Measurements from ENCODE around the gene POLR1C. TPM values are rescaled to one million over a fixed set of nuclear protein-coding genes. Genes with fewer than 3 reads are reported as not detected.
A peak's percentile ranks its signal among the peaks of the same experiment; 100 is the strongest.
"Not testable (repeated sequence)": the region's sequence is repeated elsewhere in the genome, so short reads cannot be mapped to it uniquely, and the experiment has no call there.

Gene POLR1C, protein sequence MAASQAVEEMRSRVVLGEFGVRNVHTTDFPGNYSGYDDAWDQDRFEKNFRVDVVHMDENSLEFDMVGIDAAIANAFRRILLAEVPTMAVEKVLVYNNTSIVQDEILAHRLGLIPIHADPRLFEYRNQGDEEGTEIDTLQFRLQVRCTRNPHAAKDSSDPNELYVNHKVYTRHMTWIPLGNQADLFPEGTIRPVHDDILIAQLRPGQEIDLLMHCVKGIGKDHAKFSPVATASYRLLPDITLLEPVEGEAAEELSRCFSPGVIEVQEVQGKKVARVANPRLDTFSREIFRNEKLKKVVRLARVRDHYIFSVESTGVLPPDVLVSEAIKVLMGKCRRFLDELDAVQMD
- total RNA-seq, result 10 to 100 TPM; 46.8 to 49.5 TPM

DNA sequence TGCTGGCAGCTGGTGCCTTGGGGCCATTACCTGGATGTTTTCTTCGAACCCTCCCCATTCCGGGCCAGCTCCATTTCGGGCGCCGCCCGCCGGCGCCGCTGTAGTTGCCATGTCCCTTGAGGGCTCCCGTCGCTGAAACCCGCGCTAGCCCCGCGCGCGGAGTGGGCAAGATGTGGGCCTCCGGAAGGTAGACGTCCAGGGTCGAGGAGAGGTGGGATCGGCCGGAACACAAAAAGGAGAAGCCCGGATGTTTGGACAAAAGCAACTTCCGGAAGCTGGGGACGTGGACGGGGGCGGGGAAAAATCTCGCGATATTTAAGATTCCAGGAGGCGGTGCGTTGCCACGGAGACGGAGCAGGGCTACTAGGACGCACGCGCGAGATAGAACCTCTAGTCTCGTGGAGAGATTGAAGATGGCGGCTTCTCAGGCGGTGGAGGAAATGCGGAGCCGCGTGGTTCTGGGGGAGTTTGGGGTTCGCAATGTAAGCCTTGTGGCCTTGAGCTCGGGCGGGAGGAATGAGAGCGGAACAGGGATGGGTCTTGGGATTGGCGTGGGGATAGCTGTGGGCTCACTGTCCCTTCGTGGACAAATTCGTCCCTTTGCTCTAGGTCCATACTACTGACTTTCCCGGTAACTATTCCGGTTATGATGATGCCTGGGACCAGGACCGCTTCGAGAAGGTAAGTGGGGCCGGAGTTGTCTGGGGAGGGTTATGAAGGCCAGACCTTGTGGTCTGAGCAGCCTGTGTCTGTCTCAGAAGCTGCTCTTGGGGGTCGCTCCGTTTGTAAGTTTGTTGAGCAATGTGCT lies at the start of gene POLR1C, which contains the start of gene YIPF3:
Gene POLR1C (plus strand): TSS at position 393 of the 808 bp plus-strand sequence. CDS start 21 bp downstream, at position 414.
Gene YIPF3 (minus strand): TSS at position 230 of the 808 bp plus-strand sequence. CDS start 119 bp downstream, at position 111.
- H3K36me3 Mint-ChIP-seq, result peaks cover 34% of the 10 kb centered on the region
- ChIA-PET POLR2A (interaction anchor here (0.6 to 1.9 kb wide), 9 partner anchors 9 to 293 kb away, joined by 3 to 7 read pairs (median 3); partner anchors contain the start of genes DLK2 and GTPBP2), CTCF (interaction anchor here (0.7 to 3.2 kb wide), 6 partner anchors 10 to 303 kb away, joined by 3 to 33 read pairs (median 4); partner anchors contain the start of genes ABCC10, DLK2 and DNPH1)
- no peaks in the 10 kb centered on the region for H3K27me3 Mint-ChIP-seq
- no peaks in the 10 kb centered on the region for H3K9me3 Mint-ChIP-seq
- H3K4me3 Mint-ChIP-seq, result no peak within 1 kb of the TSS
- DNase-seq, result peak; percentile 99
- intact Hi-C loops (cut with micrococcal nuclease), result loop anchor here (1.0 to 5.0 kb wide), 5 partner anchors 40 to 588 kb away; partner anchors contain the start of genes CNPY3, TJAP1 and ZNF318
- peaks cover 25% of the 10 kb centered on the region for H3K4me1 Mint-ChIP-seq (ENCODE audit: low read depth)
- no peak within 1 kb of the TSS for H3K27ac Mint-ChIP-seq

DNA sequence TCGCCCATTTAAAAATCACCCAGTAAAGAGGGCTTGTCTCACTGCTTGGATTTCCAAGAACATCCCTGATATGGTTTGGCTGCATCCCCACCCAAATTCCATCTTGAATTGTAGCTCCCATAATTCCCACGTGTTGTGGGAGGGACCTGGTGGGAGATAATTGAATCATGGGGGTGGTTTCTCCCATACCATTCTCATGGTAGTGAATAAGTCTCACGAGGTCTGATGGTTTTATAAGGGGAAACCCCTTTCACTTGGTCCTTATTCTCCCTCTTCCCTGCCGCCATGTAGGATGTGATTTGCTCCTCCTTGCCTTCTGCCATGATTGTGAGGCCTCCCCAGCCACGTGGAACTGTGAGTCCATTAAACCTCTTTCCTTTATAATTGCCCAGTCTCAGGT lies 49.6 kb upstream of the POLR1C start:
- H3K36me3 Mint-ChIP-seq; H3K27ac Mint-ChIP-seq; H3K9me3 Mint-ChIP-seq; H3K4me3 Mint-ChIP-seq; intact Hi-C loops (cut with micrococcal nuclease); DNase-seq; H3K4me1 Mint-ChIP-seq (ENCODE audit: low read depth); POLR2A ChIA-PET: not testable (repeated sequence)
- peaks cover 22% of the 10 kb centered on the region for H3K27me3 Mint-ChIP-seq
- CTCF ChIA-PET, result interaction anchor here (1.2 kb wide), 1 partner anchor 40 kb away, joined by 5 read pairs; no protein-coding TSS in a partner anchor

DNA sequence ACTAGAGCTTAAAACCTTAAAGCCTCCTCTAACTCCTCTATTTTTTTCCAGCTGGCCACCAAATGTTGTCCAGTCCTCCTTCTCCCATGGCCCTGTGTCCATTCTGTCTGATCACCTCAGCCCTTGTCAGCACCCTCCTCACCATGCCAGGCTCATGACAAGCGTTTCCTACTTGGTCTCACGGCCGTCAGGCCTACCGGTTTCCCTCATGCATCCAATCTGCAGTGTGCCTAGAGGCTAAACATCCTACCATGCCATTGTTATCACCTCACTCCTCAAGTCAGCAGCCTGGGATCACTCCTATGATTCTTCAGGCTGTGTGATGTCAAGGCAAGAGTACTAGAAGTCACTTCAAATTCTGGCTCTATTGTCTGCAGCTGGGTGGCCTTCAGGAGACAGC lies 49.1 kb upstream of the POLR1C start:
- H3K36me3 Mint-ChIP-seq, result no peaks in the 10 kb centered on the region
- no peak overlapping the region for H3K4me3 Mint-ChIP-seq
- CTCF ChIA-PET, result interaction anchor here (1.2 kb wide), 1 partner anchor 39 kb away, joined by 5 read pairs; no protein-coding TSS in a partner anchor
- H3K4me1 Mint-ChIP-seq (ENCODE audit: low read depth), result no peaks in the 10 kb centered on the region
- POLR2A ChIA-PET, result no interaction called here
- H3K9me3 Mint-ChIP-seq, result no peaks in the 10 kb centered on the region
- intact Hi-C loops (cut with micrococcal nuclease), result no loop called here
- H3K27me3 Mint-ChIP-seq, result peaks cover 22% of the 10 kb centered on the region
- no peak for DNase-seq
- H3K27ac Mint-ChIP-seq, result no peak overlapping the region

DNA sequence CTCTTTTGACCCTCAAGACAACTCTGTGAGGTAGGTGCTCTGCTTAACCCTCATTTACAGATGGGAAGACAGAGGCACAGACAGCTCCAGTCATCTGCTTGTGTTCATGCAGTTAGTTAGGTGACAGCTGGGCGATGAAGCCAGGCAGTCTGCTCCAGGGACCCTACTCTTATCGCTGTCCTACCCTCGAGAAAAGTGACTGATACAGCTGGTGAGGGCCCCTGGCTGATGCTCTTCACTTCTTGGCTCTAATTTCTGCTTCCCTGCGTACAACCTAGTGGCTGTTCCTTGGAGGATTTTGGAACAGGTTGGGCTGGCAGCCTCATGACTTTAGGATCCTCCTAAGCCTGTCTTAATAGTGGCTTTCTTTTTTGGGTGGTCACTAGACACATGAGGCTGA lies 48.6 kb upstream of the POLR1C start:
- DNase-seq, result no peak
- Mint-ChIP-seq H3K27ac (no peak overlapping the region), H3K4me3 (no peak overlapping the region), H3K36me3 (no peaks in the 10 kb centered on the region), H3K27me3 (peaks cover 19% of the 10 kb centered on the region), H3K4me1 (ENCODE audit: low read depth) (no peaks in the 10 kb centered on the region), H3K9me3 (no peaks in the 10 kb centered on the region)
- ChIA-PET CTCF (interaction anchor here (1.2 kb wide), 1 partner anchor 39 kb away, joined by 5 read pairs; no protein-coding TSS in a partner anchor), POLR2A (no interaction called here)
- intact Hi-C loops (cut with micrococcal nuclease), result no loop called here

DNA sequence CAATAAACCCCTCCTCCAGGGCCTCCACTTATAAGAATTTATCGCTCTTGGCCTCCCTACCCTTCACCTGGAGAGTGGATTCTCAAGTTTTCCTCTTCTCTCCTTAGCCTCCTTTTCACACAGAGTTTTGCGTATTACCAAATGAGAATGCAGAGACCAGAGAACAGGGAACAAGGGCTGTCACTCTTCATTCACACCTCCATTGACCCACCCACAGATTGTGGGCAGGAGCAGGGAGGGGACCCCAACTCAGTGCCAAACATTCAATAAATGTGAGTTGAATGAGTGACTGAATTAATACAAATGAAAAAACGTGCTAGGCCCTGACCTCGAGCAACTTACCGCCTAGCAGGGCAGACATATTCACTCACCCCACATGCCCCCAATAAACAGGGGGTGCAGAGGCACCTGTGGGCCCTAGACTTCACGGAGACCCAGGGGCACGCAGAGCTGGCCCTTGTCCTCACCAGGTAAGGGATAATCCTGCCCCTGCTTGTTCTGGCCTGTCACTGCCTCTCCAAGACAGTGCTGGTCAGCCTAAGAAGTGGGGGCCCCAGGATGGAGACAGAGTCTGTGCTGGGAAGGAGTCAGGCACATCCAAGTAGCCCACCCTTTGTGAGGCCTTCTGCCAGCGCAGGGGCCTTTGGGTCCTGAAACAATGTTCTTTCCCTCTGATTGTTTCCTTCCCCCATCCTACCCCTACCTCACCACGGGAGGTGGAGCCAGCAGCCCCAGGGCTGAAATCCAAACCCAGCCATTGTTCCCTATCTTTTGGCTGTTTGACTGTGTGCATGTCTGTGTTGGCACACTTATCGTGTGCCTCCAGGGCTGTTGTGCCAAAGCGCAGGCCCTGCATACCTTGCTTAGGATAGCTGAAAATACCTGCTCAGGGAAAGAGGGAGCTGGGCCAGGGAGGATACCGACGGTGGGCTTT lies 47.9 kb upstream of the POLR1C start:
- Mint-ChIP-seq H3K27ac (no peak overlapping the region), H3K27me3 (peaks cover 19% of the 10 kb centered on the region), H3K36me3 (no peaks in the 10 kb centered on the region), H3K9me3 (no peaks in the 10 kb centered on the region), H3K4me3 (no peak overlapping the region), H3K4me1 (ENCODE audit: low read depth) (no peaks in the 10 kb centered on the region)
- DNase-seq, result no peak
- ChIA-PET POLR2A (no interaction called here), CTCF (no interaction called here)
- intact Hi-C loops (cut with micrococcal nuclease), result no loop called here

DNA sequence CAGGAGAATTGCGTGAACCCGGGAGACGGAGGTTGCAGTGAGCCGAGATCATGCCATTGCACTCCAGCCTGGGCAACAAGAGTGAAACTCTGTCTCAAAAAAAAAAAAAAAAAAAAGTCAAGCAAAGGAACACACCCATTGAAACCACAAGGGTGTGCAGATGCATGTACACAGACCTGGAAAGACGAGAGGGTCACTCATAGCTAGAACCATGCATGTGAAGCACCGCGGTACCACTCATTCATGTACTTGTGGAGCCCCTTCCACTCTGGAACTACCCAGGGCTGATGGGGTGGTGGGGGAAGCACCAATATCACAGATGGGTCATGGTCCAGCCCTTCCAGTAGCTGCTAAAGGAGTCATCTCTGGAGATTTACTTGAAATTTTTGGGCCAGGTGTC lies 46.9 kb upstream of the POLR1C start:
- H3K27ac Mint-ChIP-seq, result no peak overlapping the region
- POLR2A ChIA-PET, result no interaction called here
- H3K4me3 Mint-ChIP-seq, result no peak overlapping the region
- peaks cover 18% of the 10 kb centered on the region for H3K27me3 Mint-ChIP-seq
- CTCF ChIA-PET, result interaction anchor here (0.8 kb wide), 1 partner anchor 36 kb away, joined by 3 read pairs; no protein-coding TSS in a partner anchor
- peak; percentile 13 for DNase-seq
- no peaks in the 10 kb centered on the region for H3K36me3 Mint-ChIP-seq
- H3K9me3 Mint-ChIP-seq, result no peaks in the 10 kb centered on the region
- intact Hi-C loops (cut with micrococcal nuclease), result no loop called here
- H3K4me1 Mint-ChIP-seq (ENCODE audit: low read depth), result no peaks in the 10 kb centered on the region

DNA sequence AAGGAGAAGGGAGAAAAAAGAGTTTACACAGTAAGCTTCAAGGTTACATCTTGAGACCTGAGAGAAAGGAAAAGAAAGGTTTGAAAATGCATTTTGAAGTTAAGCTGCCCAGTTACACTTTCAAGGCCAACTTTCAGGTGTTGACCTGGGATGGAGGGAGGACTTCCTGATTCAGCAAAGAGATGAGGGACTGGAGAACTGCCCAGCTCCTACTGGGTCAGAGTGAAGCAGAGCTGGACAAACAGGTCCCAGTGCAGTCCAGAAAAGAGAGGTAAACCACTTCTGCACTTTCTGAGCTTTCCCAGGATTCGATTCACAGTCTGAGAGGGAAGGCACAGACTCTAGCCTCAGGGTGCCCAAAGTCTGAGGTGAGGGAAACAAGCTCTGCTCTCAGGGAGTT lies 45.5 kb upstream of the POLR1C start:
- Mint-ChIP-seq H3K36me3 (no peaks in the 10 kb centered on the region), H3K4me3 (no peak overlapping the region), H3K27me3 (peaks cover 15% of the 10 kb centered on the region), H3K4me1 (ENCODE audit: low read depth) (no peaks in the 10 kb centered on the region), H3K9me3 (no peaks in the 10 kb centered on the region), H3K27ac (no peak overlapping the region)
- ChIA-PET POLR2A (no interaction called here), CTCF (interaction anchor here (0.8 kb wide), 1 partner anchor 36 kb away, joined by 3 read pairs; no protein-coding TSS in a partner anchor)
- no peak for DNase-seq
- intact Hi-C loops (cut with micrococcal nuclease), result no loop called here

DNA sequence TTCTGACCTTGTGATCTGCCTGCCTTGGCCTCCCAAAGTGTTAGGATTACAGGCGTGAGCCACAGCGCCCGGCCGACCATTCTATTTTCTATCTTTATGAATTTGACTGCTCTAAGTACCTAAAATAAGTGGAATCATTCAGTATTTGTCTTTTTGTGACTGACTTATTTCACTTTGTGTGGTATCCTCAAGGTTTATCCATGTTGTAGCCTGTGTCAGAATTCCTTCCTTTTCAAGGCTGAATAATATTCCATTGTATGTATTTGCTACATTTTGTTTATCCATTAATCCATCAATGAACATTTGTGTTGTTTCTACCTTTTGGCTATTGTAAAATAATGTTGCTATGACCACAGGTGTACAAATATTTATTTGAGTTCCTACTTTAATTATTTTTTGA lies 44.4 kb upstream of the POLR1C start:
- ChIA-PET POLR2A (no interaction called here), CTCF (no interaction called here)
- no peak for DNase-seq
- intact Hi-C loops (cut with micrococcal nuclease), result no loop called here
- H3K36me3 Mint-ChIP-seq, result no peaks in the 10 kb centered on the region
- peaks cover 11% of the 10 kb centered on the region for H3K27me3 Mint-ChIP-seq
- H3K9me3 Mint-ChIP-seq, result no peaks in the 10 kb centered on the region
- H3K27ac Mint-ChIP-seq, result no peak overlapping the region
- H3K4me1 Mint-ChIP-seq (ENCODE audit: low read depth), result peaks cover 10% of the 10 kb centered on the region
- H3K4me3 Mint-ChIP-seq, result no peak overlapping the region

DNA sequence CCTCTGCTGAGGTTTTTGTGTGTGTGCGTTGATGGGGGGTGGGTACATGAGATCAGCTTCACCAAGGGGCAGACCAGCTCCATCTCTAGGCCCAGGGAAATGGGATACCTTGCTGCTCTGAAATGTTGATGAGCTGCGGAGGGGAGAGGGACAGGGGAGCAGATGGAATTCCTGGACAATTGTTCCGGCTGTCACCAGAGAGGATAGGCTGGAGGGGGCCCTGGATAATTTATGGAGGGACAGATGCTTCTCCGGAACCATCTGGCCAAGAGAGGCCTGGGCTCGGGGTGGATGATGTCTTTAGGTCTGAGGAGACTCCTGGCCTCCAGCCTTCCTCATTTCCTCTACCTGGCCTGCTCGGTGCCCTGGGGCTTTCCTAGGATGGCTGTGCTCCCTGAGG lies 41.4 kb upstream of the POLR1C start:
- intact Hi-C loops (cut with micrococcal nuclease), result loop anchor here (5.0 kb wide), 1 partner anchor 93 kb away; no protein-coding TSS in a partner anchor
- ChIA-PET POLR2A (no interaction called here), CTCF (no interaction called here)
- no peaks in the 10 kb centered on the region for H3K36me3 Mint-ChIP-seq
- H3K9me3 Mint-ChIP-seq, result no peaks in the 10 kb centered on the region
- H3K4me3 Mint-ChIP-seq, result no peak overlapping the region
- H3K27me3 Mint-ChIP-seq, result no peaks in the 10 kb centered on the region
- no peak overlapping the region for H3K27ac Mint-ChIP-seq
- no peak for DNase-seq
- peaks cover 33% of the 10 kb centered on the region for H3K4me1 Mint-ChIP-seq (ENCODE audit: low read depth)

DNA sequence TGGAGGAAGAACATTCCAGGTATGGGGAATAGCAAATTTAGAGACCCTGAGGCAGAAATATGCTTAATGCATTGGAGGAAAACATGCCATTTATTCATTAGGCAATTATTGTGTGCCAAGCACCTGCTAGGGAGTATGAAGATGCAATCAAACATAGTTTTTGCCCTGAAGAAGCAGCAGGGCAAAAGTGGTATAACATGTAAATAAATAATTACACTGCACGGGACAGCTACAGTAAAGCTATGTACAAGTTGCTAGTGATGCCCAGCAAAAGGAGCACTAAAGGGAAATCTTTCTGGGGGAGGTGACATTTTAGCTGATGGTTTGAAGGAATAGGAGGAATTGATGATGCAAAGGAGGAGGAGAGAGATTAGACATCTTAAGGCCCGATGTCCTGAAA lies 40.1 kb upstream of the POLR1C start:
- CTCF ChIA-PET, result interaction anchor here (1.0 to 2.2 kb wide), 3 partner anchors 21 to 248 kb away, joined by 3 to 7 read pairs (median 3); partner anchors contain the start of genes DLK2 and DNPH1
- intact Hi-C loops (cut with micrococcal nuclease), result loop anchor here (1.0 to 5.0 kb wide), 6 partner anchors 22 to 302 kb away; partner anchors contain the start of genes DLK2, POLR1C, YIPF3 and ZNF318
- peak overlapping the region; percentile 92 for H3K4me3 Mint-ChIP-seq
- POLR2A ChIA-PET, result interaction anchor here (0.6 to 1.0 kb wide), 2 partner anchors 43 to 252 kb away, joined by 3 to 6 read pairs; no protein-coding TSS in a partner anchor
- H3K27me3 Mint-ChIP-seq, result no peaks in the 10 kb centered on the region
- no peaks in the 10 kb centered on the region for H3K9me3 Mint-ChIP-seq
- peaks cover under 1% of the 10 kb centered on the region for H3K36me3 Mint-ChIP-seq
- peak overlapping the region; percentile 87 for H3K27ac Mint-ChIP-seq
- H3K4me1 Mint-ChIP-seq (ENCODE audit: low read depth), result peaks cover 42% of the 10 kb centered on the region
- DNase-seq, result no peak

Measured in activated CD4-positive, alpha-beta memory T cell treated with anti-CD3 and anti-CD28 coated beads for 36 hours (primary cell).